H1 (cell line): ENCODE measurements around the gene CRISPLD2. TPM values are rescaled to one million over a fixed set of nuclear protein-coding genes. Genes with fewer than 3 reads are reported as not detected.

Experiments used
- CTCF ChIA-PET: fragments of 300-600 bp; sonication (Branson Sonifier 250); formaldehyde crosslinking; loops from one replicate; lab custom pipeline; 2021; ENCODE audit not compliant: partially characterized antibody; lab: Charles Lee
- POLR2A ChIA-PET: fragments of 300-600 bp; sonication (Branson Sonifier 250); formaldehyde crosslinking; loops from one replicate; lab custom pipeline; 2021; ENCODE audit warnings: inconsistent platforms; ENCODE audit not compliant: partially characterized antibody; lab: Charles Lee
- DNase-seq, 2 experiments: peaks; one replicate each; pipeline versions ENCODE4 v3.0.0 to v3.0.0-alpha.2; 2010 to 2022; ENCODE audit warnings: low spot score in 2 of 2, low read depth in 1 of 2, mixed read lengths in 1 of 2
- FAIRE-seq: peaks from 2 replicates; lab custom pipeline; 2011; peaks lifted over from hg19 to GRCh38; lab: Jason Lieb, UNC
- H2AFZ ChIP-seq: 2 replicates; pipeline ENCODE4 v1.8.1; 2012; ENCODE audit warnings: low read length, inconsistent platforms
- H2AK5ac ChIP-seq: 2 replicates; pipeline ENCODE4 v1.6.1; 2013; ENCODE audit warnings: low read depth, low read length
- H2BK120ac ChIP-seq: replicated peaks from 2 replicates; pipeline ENCODE3; 2013; ENCODE audit warnings: low read depth, low read length, inconsistent platforms
- H2BK12ac ChIP-seq: 2 replicates; pipeline ENCODE4 v1.6.1; 2013; ENCODE audit warnings: low read depth, low read length
- H2BK15ac ChIP-seq: 2 replicates; pipeline ENCODE4 v1.6.1; 2013; ENCODE audit warnings: low read length
- H2BK20ac ChIP-seq: 2 replicates; pipeline ENCODE4 v1.6.1; 2013; ENCODE audit warnings: low read length
- H2BK5ac ChIP-seq: 2 replicates; pipeline ENCODE4 v1.6.1; 2013; ENCODE audit warnings: low read depth, low read length
- H3K14ac ChIP-seq: 2 replicates; pipeline ENCODE4 v1.6.1; 2013; ENCODE audit warnings: inconsistent platforms; ENCODE audit not compliant: insufficient read length
- H3K18ac ChIP-seq: 2 replicates; pipeline ENCODE4 v1.6.1; 2013; ENCODE audit warnings: low read length; ENCODE audit errors: extremely low read depth
- H3K23ac ChIP-seq: 2 replicates; pipeline ENCODE4 v1.6.1; 2013; ENCODE audit warnings: inconsistent platforms; ENCODE audit not compliant: insufficient read length
- H3K23me2 ChIP-seq: 2 replicates; pipeline ENCODE4 v1.6.1; 2013; ENCODE audit warnings: low read depth, low read length
- H3K27ac ChIP-seq: 2 replicates; pipeline ENCODE4 v1.6.1; 2011; ENCODE audit warnings: low read depth, low read length, inconsistent platforms
- H3K27me3 ChIP-seq, 4 experiments: replicated peaks in 1 of 4; 1 replicate in 1 of 4; 2 replicates in 3 of 4; pipeline versions ENCODE4 v1.6.1 to v1.8.1; 2011 to 2013; ENCODE audit warnings: low read length in 3 of 4, mild to moderate bottlenecking in 3 of 4, inconsistent platforms in 2 of 4, mixed read lengths in 2 of 4, moderate library complexity in 1 of 4; ENCODE audit not compliant: control insufficient read depth in 3 of 4, insufficient read depth in 3 of 4; ENCODE audit errors: extremely low read depth in 1 of 4
- H3K36me3 ChIP-seq, 4 experiments: 2 replicates each; pipeline versions ENCODE4 v1.6.1 to v1.8.1; 2011 to 2013; ENCODE audit warnings: mild to moderate bottlenecking in 4 of 4, low read length in 3 of 4, moderate library complexity in 2 of 4, control low read depth in 1 of 4, inconsistent platforms in 1 of 4; ENCODE audit not compliant: insufficient read depth in 4 of 4, control insufficient read depth in 2 of 4
- H3K4ac ChIP-seq: replicated peaks from 2 replicates; pipeline ENCODE3; 2013; ENCODE audit warnings: low read length, low read depth, mixed read lengths, inconsistent platforms; ENCODE audit not compliant: insufficient read length
- H3K4me1 ChIP-seq, 4 experiments: replicated peaks in 1 of 4; 1 replicate in 1 of 4; 2 replicates in 3 of 4; pipeline versions ENCODE4 v1.6.1 to v1.8.1; 2011 to 2013; ENCODE audit warnings: low read length in 3 of 4, inconsistent platforms in 2 of 4, mixed read lengths in 1 of 4; ENCODE audit not compliant: insufficient read depth in 4 of 4, control insufficient read depth in 3 of 4
- H3K4me2 ChIP-seq, 2 experiments: 2 replicates each; pipeline versions ENCODE4 v1.6.1 to v1.8.1; 2011 to 2013; ENCODE audit warnings: low read depth in 2 of 2, low read length in 2 of 2, control low read depth in 1 of 2, inconsistent platforms in 1 of 2, mild to moderate bottlenecking in 1 of 2; ENCODE audit not compliant: insufficient read depth in 1 of 2
- H3K4me3 ChIP-seq, 4 experiments: fragments of 200-600, 300-600 bp in 1 of 4; sonication (generic), shearing (Covaris generic), sonication (Bioruptor Twin) in 1 of 4; 2 replicates each; pipeline versions ENCODE4 v1.5.1 to v1.8.1; 2011 to 2016; ENCODE audit warnings: low read length in 4 of 4, low read depth in 3 of 4, control low read depth in 2 of 4, inconsistent platforms in 2 of 4, mild to moderate bottlenecking in 2 of 4, mixed read lengths in 1 of 4, moderate library complexity in 1 of 4; ENCODE audit not compliant: insufficient read depth in 2 of 4; ENCODE audit errors: extremely low read depth in 1 of 4
- H3K56ac ChIP-seq: replicated peaks from 2 replicates; pipeline ENCODE3; 2013; ENCODE audit warnings: low read depth, mild to moderate bottlenecking, mixed read lengths, low read length, inconsistent platforms; ENCODE audit not compliant: insufficient read length
- H3K79me1 ChIP-seq: 2 replicates; pipeline ENCODE4 v1.6.1; 2013; ENCODE audit warnings: low read depth, low read length, control low read depth
- H3K79me2 ChIP-seq, 2 experiments: 2 replicates each; pipeline versions ENCODE4 v1.6.1 to v1.8.1; 2012 to 2013; ENCODE audit warnings: low read length in 2 of 2, mild to moderate bottlenecking in 2 of 2, inconsistent platforms in 1 of 2; ENCODE audit not compliant: insufficient read depth in 2 of 2, control insufficient read depth in 1 of 2
- H3K9ac ChIP-seq, 4 experiments: replicated peaks in 1 of 4; 1 replicate in 1 of 4; 2 replicates in 3 of 4; pipeline versions ENCODE4 v1.6.1 to v1.8.1; 2011 to 2013; ENCODE audit warnings: low read depth in 3 of 4, low read length in 3 of 4, control low read depth in 2 of 4, mild to moderate bottlenecking in 2 of 4, moderate library complexity in 2 of 4, inconsistent platforms in 1 of 4; ENCODE audit errors: extremely low read depth in 1 of 4
- H3K9me3 ChIP-seq, 2 experiments: 2 replicates each; pipeline versions ENCODE4 v1.6.1 to v1.8.1; 2012 to 2013; ENCODE audit warnings: mild to moderate bottlenecking in 2 of 2, moderate library complexity in 2 of 2, control low read depth in 1 of 2, inconsistent platforms in 1 of 2, low read depth in 1 of 2, low read length in 1 of 2, mixed read lengths in 1 of 2; ENCODE audit not compliant: insufficient read depth in 2 of 2
- H4K20me1 ChIP-seq, 2 experiments: replicated peaks in 1 of 2; 2 replicates each; pipeline versions ENCODE3 to v1.8.1; 2011 to 2013; ENCODE audit warnings: inconsistent platforms in 2 of 2, low read length in 2 of 2, mild to moderate bottlenecking in 1 of 2; ENCODE audit not compliant: insufficient read depth in 2 of 2, control insufficient read depth in 1 of 2
- H4K5ac ChIP-seq: 2 replicates; pipeline ENCODE4 v1.6.1; 2013; ENCODE audit warnings: low read length, low read depth, mixed read lengths, inconsistent platforms; ENCODE audit not compliant: insufficient read length
- H4K8ac ChIP-seq: 2 replicates; pipeline ENCODE4 v1.8.0; 2013; ENCODE audit warnings: mild to moderate bottlenecking, moderate library complexity, low read length, inconsistent platforms; ENCODE audit not compliant: insufficient read depth; ENCODE audit errors: extremely low read depth
- H4K91ac ChIP-seq: replicated peaks from 2 replicates; pipeline ENCODE3; 2013; ENCODE audit warnings: low read length, mixed read lengths, inconsistent platforms; ENCODE audit not compliant: insufficient read length
- ASH2L ChIP-seq: fragments of 200-600, 300-600 bp; sonication (generic); IDR thresholded peaks from one replicate; pipeline ENCODE4 v1.7.1; 2017; ENCODE audit warnings: low read length
- EGR1 ChIP-seq: IDR thresholded peaks from 2 replicates; pipeline ENCODE4 v1.6.1; 2011; ENCODE audit warnings: low read depth, low read length, borderline replicate concordance
- KDM1A ChIP-seq: fragments of 200-600, 300-600 bp; sonication (generic); IDR thresholded peaks from 2 replicates; pipeline ENCODE4 v1.7.1; 2016; ENCODE audit warnings: mild to moderate bottlenecking, low read length, borderline replicate concordance
- RAD21 ChIP-seq, 2 experiments: IDR thresholded peaks in 1 of 2; conservative IDR thresholded peaks in 1 of 2; 2 replicates each; pipeline ENCODE4 v1.6.1; 2011; ENCODE audit warnings: low read depth in 2 of 2, low read length in 2 of 2, improper control_type of control experiment in 1 of 2, inconsistent platforms in 1 of 2, mild to moderate bottlenecking in 1 of 2, moderate library complexity in 1 of 2
- SRF ChIP-seq: IDR thresholded peaks from 2 replicates; pipeline ENCODE4 v1.6.1; 2011; ENCODE audit warnings: mild to moderate bottlenecking, low read depth, low read length, moderate library complexity
- WGBS, 2 experiments: shearing (Covaris generic) in 1 of 2; methylation state at CpG; one replicate each; pipeline versions ENCODE4 v1.1.6 to v1.1.7; 2013 to 2015; ENCODE audit warnings: low lambda C conversion rate in 2 of 2, mixed read lengths in 2 of 2, inconsistent platforms in 1 of 2, low coverage in 1 of 2, missing lambda C conversion rate in 1 of 2; ENCODE audit not compliant: insufficient replicate concordance in 2 of 2, insufficient coverage in 1 of 2, insufficient read length in 1 of 2; ENCODE audit errors: extremely low coverage in 1 of 2, missing lambda C conversion rate in 1 of 2; 5-methylcytosine and 5-hydroxymethylcytosine counted together
- polyA plus RNA-seq, 7 experiments: library from polyadenylated mRNA; depleted of rRNA in 3 of 7; stranded (reverse) in 5 of 7; unstranded in 2 of 7; fragments of >200 nt in 5 of 7; fragments of 200-250 nt in 2 of 7; gene quantifications; 1 replicate in 5 of 7; 2 replicates in 1 of 7; 4 replicates in 1 of 7; pipeline versions ENCODE4 v1.2.1 to v1.2.3, GENCODE V29; 2011 to 2013; ENCODE audit warnings: missing spikeins in 2 of 7, mixed read lengths in 2 of 7
- total RNA-seq: library from RNA; stranded (reverse); fragmentation: NEBNext Ultra II Directional; extraction: Animal tissue kit (Norgen Biotek cat#: 25700); gene quantifications from 2 replicates; pipeline ENCODE4 v1.2.1, GENCODE V29; 2021

Gene CRISPLD2
- total and polyA plus RNA-seq, 2 of the 8 experiments (the other 6 are each of a cell fraction or from before 2014, with no cell fraction given): 2.7 to 5.1 TPM

GRCh38 chr16:84845496-84846002, 25.8 kb downstream of the CRISPLD2 start:
- H2BK15ac ChIP-seq: no peak overlapping the region; the same call in 1 of the 2 replicates
- H3K79me1 ChIP-seq: no peaks in the 10 kb centered on the region
- no peak overlapping the region for H3K27ac ChIP-seq
- WGBS, 2 experiments: 74% methylated on average over 14 of the region's 14 CpGs; no CpG with 5 or more reads in 1 of the 2 experiments
- peaks cover 0 to 31% (median 17%) of the 10 kb centered on the region in 4 experiments; a peak in 5 of 7 replicates for H3K27me3 ChIP-seq
- no peak overlapping the region for H3K14ac ChIP-seq
- H3K4me3 ChIP-seq: no peak overlapping the region
- H2AK5ac ChIP-seq: no peak overlapping the region
- H2BK5ac ChIP-seq: no peak overlapping the region
- no peak for DNase-seq
- H2BK12ac ChIP-seq: no peak overlapping the region; the same call in 1 of the 2 replicates
- no peak overlapping the region for H4K91ac ChIP-seq
- peaks cover 2% of the 10 kb centered on the region; the same call in 1 of the 2 replicates for H3K23me2 ChIP-seq
- H3K23ac ChIP-seq: no peak overlapping the region
- no peak overlapping the region for H3K4ac ChIP-seq
- H2BK120ac ChIP-seq: no peak overlapping the region
- POLR2A ChIA-PET: no interaction called here
- H4K5ac ChIP-seq: no peak overlapping the region
- TF ChIP-seq KDM1A (no peak), RAD21 (IDR thresholded peaks at IDR 0.05 in 1 of 2, conservative IDR thresholded peaks at IDR 0.05 in 1 of 2; ENCODE audit: low read depth in 2 of 2, low read length in 2 of 2) (no peak), ASH2L (no peak), SRF (no peak), EGR1 (no peak)
- TF ChIP-seq, all 59 proteins: peak for 0
- Histone ChIP-seq H4K8ac (no peak overlapping the region), H3K56ac (no peak overlapping the region), H3K4me1 (peaks cover 13 to 47% (median 36%) of the 10 kb centered on the region in 4 experiments), H3K9ac (no peak overlapping the region), H3K9me3 (no peaks in the 10 kb centered on the region), H4K20me1 (peaks cover 0 to 4% of the 10 kb centered on the region in 2 experiments), H3K79me2 (no peaks in the 10 kb centered on the region), H2AFZ (no peak overlapping the region), H2BK20ac (no peak overlapping the region), H3K36me3 (no peaks in the 10 kb centered on the region), H3K4me2 (no peak overlapping the region), H3K18ac (peak overlapping the region; percentile 9; the same call in 1 of the 2 replicates)
- FAIRE-seq: no peak
- CTCF ChIA-PET: no interaction called here
